Activated naive CD4-positive, alpha-beta T cell treated with anti-CD3 and anti-CD28 coated beads, Interleukin-2, amount 10 ng/mL, durations not matched to agents 7 days and 5 days (primary cell): ENCODE data around the gene PLA2G4E.

Source experiments
- CTCF ChIA-PET: fragments of 350-600 bp; sonication (Branson Sonifier 250); formaldehyde crosslinking; loops from one replicate; lab custom pipeline; 2021; ENCODE audit warnings: antibody characterized with exemption; lab: Charles Lee
- DNase-seq: peaks from one replicate; pipeline ENCODE4 v3.0.0-alpha.2; 2020
- H3K27ac Mint-ChIP-seq: one replicate; pipeline ENCODE4 v1.8.0; 2021; ENCODE audit warnings: mild to moderate bottlenecking, moderate library complexity, mixed read lengths
- H3K27me3 Mint-ChIP-seq: one replicate; pipeline ENCODE4 v1.8.0; 2021; ENCODE audit warnings: mild to moderate bottlenecking, mixed read lengths
- H3K36me3 Mint-ChIP-seq: one replicate; pipeline ENCODE4 v1.8.0; 2021; ENCODE audit warnings: mixed read lengths
- H3K4me1 Mint-ChIP-seq: one replicate; pipeline ENCODE4 v1.8.0; 2021; ENCODE audit warnings: mixed read lengths
- H3K4me3 Mint-ChIP-seq: one replicate; pipeline ENCODE4 v1.8.0; 2021; ENCODE audit warnings: mild to moderate bottlenecking, moderate library complexity, mixed read lengths
- H3K9me3 Mint-ChIP-seq: one replicate; pipeline ENCODE4 v1.8.0; 2021; ENCODE audit warnings: mixed read lengths

PLA2G4E gene

DNA sequence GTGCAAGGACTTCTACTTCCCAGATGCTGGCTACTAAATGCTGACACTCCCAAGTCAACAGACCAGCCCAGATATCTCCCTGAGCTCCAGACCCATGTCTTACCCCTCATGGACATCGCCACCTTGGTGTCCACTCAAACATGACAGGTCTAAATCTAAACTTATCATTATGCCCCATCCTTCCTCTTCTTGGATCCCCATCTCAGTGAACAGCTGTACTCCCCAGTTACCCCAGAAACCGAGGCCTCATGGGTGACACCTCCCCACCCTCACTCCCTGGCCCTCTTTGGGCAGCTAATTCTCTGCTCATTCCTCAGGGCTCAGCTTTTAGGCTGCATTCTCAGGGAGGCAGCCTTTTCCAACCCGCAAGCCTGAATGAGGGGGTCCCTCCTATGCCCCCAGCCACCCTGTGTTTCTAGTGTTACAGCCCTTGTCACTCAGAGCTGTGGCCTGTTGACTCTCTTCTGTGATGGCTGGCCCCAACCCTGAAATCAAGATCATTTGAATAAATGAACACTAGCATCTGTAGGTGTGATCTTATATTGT lies 53.8 kb downstream of the PLA2G4E start:
- peaks cover 51% of the 10 kb centered on the region for H3K4me1 Mint-ChIP-seq
- no peak for DNase-seq
- H3K27me3 Mint-ChIP-seq: no peaks in the 10 kb centered on the region
- no peaks in the 10 kb centered on the region for H3K9me3 Mint-ChIP-seq
- no peak overlapping the region for H3K4me3 Mint-ChIP-seq
- CTCF ChIA-PET: interaction anchor here (0.9 to 1.7 kb wide), 4 partner anchors 9 to 167 kb away, joined by 3 to 6 read pairs (median 4); no protein-coding TSS in a partner anchor
- H3K27ac Mint-ChIP-seq: no peak overlapping the region
- peaks cover 25% of the 10 kb centered on the region for H3K36me3 Mint-ChIP-seq

DNA sequence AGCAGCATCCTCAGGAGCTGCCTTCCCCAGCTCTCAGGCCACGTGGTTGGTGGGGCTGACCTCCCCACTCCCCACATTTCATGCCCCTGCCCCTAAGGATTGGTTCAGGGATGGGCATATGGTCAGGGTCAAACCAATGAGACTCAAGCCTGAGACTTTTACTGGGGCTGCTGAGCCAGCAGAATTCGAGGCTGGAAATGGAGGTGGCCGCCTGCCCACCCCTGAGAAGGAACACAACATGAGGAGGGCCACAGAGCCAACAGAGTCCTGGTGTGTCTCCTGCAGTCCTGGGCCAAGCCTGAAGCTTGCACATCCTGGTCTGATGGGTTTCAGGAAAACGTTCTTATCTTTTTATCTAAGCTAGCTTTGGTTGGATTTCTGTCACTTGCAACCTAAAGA lies 54.4 kb downstream of the PLA2G4E start:
- Mint-ChIP-seq H3K4me3 (no peak overlapping the region), H3K27me3 (no peaks in the 10 kb centered on the region), H3K27ac (no peak overlapping the region), H3K36me3 (peaks cover 26% of the 10 kb centered on the region), H3K4me1 (peaks cover 53% of the 10 kb centered on the region), H3K9me3 (no peaks in the 10 kb centered on the region)
- CTCF ChIA-PET: interaction anchor here (0.9 to 1.7 kb wide), 3 partner anchors 8 to 168 kb away, joined by 3 to 6 read pairs (median 5); no protein-coding TSS in a partner anchor
- no peak for DNase-seq

DNA sequence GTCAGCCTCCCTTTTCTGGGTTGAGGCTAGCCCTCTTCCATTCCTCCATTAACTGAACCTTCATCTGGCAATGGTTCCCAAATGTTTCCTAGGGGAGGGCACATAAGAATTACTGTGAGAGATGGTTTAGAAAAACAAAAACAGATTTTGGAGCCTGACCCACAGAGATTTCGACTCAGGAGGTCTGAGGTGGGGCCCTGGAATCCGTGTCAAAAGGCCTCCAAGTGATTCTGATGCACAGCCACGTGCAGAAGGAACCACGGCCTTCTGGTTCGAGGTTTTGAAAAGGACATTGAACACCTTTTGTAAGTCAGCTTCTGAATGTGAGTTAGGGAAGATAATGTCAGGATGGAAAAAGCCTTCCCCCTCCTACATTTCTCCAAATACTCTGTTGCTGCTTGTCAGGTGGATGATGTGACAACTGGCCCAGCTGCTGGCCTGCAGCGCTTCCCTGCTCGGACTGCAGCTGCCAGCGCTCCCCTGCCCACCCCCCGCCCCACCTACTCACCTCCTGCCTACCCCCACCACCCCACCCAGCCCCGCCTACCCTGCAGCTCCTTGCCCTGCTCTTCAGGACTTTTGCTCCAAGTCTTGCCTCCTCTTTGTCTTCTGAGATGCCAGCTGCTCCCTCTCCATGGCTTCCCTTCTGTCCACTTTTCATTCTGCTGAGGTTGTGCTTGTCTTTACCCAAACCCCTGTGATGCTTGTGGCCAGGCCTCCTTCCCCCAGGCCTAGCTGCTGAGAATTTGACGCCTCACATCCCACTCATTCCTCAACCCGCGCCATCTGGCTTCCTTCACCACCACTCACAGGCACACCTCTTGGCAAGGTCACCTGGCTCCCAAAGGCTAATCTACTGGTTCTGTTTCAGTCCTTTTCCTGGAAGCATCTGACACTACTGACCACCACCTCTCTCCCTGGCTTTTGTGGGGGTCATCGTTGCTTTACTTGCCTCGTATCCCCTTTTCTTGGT lies 55.1 kb downstream of the PLA2G4E start:
- Mint-ChIP-seq H3K36me3 (peaks cover 29% of the 10 kb centered on the region), H3K27me3 (no peaks in the 10 kb centered on the region), H3K4me3 (no peak overlapping the region), H3K27ac (no peak overlapping the region), H3K4me1 (peaks cover 52% of the 10 kb centered on the region), H3K9me3 (no peaks in the 10 kb centered on the region)
- CTCF ChIA-PET: interaction anchor here (1.3 to 1.7 kb wide), 2 partner anchors 8 to 26 kb away, joined by 5 to 6 read pairs; no protein-coding TSS in a partner anchor
- DNase-seq: no peak

DNA sequence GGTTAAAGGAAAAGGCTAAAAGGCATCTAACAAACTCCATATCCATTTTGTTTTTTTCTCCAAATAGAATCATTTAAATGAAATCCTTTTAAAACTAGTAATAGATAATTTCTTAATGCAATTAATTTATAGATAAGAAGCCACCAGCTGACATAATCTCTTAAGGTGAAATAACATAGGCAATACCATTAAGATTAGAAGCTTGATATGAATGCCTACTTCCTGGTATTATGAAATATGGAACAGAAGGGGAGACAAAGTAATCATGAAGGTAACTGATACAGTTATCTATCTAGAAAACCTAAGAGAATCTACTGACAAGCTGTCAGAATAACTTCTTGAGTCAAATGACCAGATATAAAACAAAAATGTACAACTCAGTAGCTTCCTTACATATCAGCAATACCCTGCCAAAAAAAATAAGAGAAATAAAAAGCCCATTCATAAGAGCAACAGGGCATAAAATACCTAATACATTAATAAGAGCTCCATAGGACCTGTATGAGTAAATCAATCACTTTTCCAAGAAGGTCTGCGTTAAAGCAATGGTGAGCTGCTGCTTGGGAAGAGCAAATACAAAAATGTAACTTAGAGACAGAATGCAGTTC lies 59.1 kb downstream of the PLA2G4E start:
- Mint-ChIP-seq H3K4me3 (no peak overlapping the region), H3K4me1 (peaks cover 34% of the 10 kb centered on the region), H3K27me3 (no peaks in the 10 kb centered on the region), H3K9me3 (no peaks in the 10 kb centered on the region), H3K36me3 (peaks cover 16% of the 10 kb centered on the region), H3K27ac (no peak overlapping the region)
- no peak for DNase-seq
- CTCF ChIA-PET: interaction anchor here (1.0 to 1.3 kb wide), 2 partner anchors 8 to 23 kb away, joined by 3 read pairs; no protein-coding TSS in a partner anchor

DNA sequence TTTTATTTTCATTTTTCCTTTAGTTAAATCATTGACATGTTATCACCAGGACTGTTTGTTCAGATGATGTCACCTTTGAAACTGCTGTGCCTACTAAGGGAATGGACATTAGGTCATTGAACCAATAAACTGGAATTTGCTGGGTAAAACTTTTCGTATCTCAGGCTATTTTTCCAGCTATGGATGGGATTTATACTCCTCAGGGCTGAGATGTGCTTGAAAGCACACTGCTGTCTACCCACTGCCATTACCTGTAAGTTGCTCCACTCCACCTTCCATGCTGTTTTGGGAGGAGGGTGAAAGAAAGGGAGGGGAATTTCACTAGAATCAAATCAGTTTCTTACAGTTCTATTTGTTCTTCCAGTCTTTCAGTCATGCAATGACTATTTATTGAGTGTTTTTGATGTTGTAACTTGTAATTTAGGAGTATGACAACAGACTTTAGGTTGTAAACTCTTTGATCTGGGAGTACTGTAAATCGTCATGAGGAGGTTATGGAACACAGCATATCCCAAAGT lies 59.8 kb downstream of the PLA2G4E start:
- CTCF ChIA-PET: interaction anchor here (1.0 to 1.3 kb wide), 2 partner anchors 9 to 23 kb away, joined by 3 read pairs; no protein-coding TSS in a partner anchor
- Mint-ChIP-seq H3K27me3 (no peaks in the 10 kb centered on the region), H3K27ac (no peak overlapping the region), H3K36me3 (peaks cover 15% of the 10 kb centered on the region), H3K9me3 (no peaks in the 10 kb centered on the region), H3K4me1 (peaks cover 30% of the 10 kb centered on the region), H3K4me3 (no peak overlapping the region)
- no peak for DNase-seq

DNA sequence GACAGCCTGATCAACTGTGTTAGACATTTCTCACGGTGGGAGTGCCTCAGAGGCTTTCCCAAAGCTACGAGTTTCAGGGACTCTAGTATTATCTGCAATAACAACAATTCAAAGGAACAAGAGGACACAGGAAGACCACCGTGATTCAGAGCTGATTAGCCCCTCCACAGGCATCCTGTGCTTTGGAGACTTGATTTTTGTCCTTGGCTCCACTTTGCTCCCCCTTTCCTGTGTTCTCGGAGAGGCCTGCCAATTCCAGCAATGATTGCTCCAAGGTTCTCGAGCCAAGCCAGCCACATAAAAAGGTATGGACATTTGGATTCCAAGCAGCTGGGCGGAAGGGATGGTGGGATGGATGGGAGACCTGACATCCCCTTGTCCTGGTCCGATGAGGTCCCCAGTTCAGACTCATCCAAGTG lies 62.8 kb downstream of the PLA2G4E start:
- Mint-ChIP-seq H3K27me3 (no peaks in the 10 kb centered on the region), H3K36me3 (peaks cover 12% of the 10 kb centered on the region), H3K27ac (no peak overlapping the region), H3K9me3 (no peaks in the 10 kb centered on the region), H3K4me1 (peaks cover 28% of the 10 kb centered on the region), H3K4me3 (no peak overlapping the region)
- CTCF ChIA-PET: interaction anchor here (1.2 to 2.9 kb wide), 4 partner anchors 9 to 53 kb away, joined by 3 to 12 read pairs (median 4); no protein-coding TSS in a partner anchor
- no peak for DNase-seq

DNA sequence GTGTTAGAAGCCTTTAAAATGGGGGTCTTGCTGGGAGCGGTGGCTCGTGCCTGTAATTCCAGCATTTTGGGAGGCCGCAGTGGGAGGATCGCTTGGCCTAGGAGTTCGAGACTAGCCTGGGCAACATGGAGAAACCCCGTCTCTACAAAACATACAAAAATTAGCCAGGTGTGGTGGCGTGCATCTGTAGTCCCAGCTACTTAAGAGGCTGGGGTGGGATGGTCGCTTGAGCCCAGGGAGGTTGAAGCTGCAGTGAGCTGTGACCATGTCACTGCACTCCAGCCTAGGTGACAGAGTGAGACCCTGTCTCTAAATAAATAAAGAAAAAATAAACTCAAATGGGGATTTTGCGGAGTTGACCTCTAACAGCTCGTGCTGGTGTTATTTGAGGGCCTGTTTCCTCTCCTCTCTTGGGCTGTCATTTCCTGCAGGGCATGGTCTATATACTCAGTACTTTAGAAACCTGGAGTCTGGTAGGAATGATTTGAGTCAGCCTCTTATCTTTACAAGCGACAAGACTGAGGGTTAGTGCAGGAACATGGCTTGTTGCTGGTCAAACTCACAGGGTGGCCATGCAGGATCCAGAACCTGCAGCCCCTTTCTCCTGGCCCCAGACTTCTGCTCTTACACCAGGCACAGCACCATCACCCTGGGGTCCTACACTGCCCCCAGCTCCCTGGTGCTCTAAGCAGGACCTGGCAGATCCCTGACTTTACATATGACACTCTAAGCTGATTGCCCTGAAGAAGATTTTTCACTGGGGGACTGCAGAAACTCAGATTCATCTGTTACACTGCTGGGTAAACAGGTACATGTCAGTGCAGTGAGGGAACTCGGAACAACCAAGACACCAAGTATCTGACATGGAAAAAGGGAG lies 63.6 kb downstream of the PLA2G4E start:
- H3K27me3 Mint-ChIP-seq: no peaks in the 10 kb centered on the region
- peaks cover 12% of the 10 kb centered on the region for H3K36me3 Mint-ChIP-seq
- H3K9me3 Mint-ChIP-seq: no peaks in the 10 kb centered on the region
- DNase-seq: no peak
- H3K4me1 Mint-ChIP-seq: peaks cover 28% of the 10 kb centered on the region
- H3K4me3 Mint-ChIP-seq: no peak overlapping the region
- CTCF ChIA-PET: interaction anchor here (1.2 to 2.9 kb wide), 4 partner anchors 10 to 53 kb away, joined by 3 to 12 read pairs (median 4); no protein-coding TSS in a partner anchor
- no peak overlapping the region for H3K27ac Mint-ChIP-seq

DNA sequence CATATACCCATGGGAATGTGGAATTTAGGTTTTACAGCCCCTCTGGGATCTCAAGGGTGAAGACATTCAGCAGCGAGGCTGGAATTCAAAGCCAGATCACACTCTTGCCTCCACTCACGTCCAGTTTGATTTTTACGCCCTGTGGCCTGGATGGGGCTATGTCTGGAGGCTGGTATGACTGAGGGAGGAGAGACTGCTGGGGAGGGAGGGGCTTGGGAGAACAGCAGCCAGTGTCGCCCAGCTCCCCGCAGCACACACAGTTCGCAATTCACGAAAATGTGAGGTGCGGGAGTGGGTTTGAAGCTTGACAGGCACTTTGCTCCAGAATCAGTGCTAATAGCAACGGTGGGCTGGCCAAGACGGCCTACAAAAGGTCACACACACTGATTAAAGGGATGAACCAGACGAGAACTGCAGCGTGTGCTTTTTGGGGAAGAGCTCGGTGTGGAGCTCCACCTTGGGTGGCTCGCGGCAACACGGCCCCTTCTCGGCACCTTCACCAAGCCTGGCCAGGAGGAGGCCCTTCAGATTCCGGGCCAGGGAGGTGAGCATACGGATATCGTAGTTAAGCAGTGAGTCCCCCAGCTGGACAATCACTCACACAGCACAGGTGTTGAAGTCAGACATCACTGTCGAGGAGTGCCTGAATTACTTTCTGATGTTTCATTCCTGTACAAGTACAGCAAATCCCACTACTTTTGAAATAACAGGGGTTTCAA lies 64.9 kb downstream of the PLA2G4E start:
- CTCF ChIA-PET: interaction anchor here (2.9 kb wide), 1 partner anchor 19 kb away, joined by 12 read pairs; no protein-coding TSS in a partner anchor
- H3K27ac Mint-ChIP-seq: no peak overlapping the region

DNA sequence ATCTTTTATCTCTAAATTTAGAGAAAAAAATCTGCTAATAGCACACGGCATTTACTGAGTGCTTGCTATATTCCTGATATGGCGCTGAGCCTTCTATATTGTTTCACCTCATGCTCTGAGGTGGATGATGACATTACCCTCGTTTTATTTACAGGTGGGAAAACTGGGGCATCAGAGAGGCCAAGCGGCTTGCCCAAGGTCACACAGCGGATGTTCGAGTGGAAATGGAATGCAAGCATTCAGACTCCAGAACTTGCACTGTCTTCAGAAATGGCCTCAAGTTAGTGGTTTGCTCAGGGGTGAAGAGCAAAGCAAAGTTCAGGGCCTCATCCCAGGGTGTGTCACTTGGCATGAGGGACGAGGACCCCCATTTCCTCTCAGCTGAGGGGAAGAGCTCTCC lies 65.7 kb downstream of the PLA2G4E start:
- peaks cover 20% of the 10 kb centered on the region for H3K4me1 Mint-ChIP-seq
- no peaks in the 10 kb centered on the region for H3K9me3 Mint-ChIP-seq
- no peaks in the 10 kb centered on the region for H3K27me3 Mint-ChIP-seq
- H3K36me3 Mint-ChIP-seq: peaks cover 10% of the 10 kb centered on the region
- CTCF ChIA-PET: no interaction called here
- H3K4me3 Mint-ChIP-seq: no peak overlapping the region
- no peak overlapping the region for H3K27ac Mint-ChIP-seq
- DNase-seq: no peak

More for the DNA sequence above, 64.9 kb downstream of the PLA2G4E start:
- Mint-ChIP-seq H3K9me3 (no peaks in the 10 kb centered on the region), H3K36me3 (peaks cover 10% of the 10 kb centered on the region), H3K4me3 (no peak overlapping the region), H3K27me3 (no peaks in the 10 kb centered on the region), H3K4me1 (peaks cover 22% of the 10 kb centered on the region)
- no peak for DNase-seq

DNA sequence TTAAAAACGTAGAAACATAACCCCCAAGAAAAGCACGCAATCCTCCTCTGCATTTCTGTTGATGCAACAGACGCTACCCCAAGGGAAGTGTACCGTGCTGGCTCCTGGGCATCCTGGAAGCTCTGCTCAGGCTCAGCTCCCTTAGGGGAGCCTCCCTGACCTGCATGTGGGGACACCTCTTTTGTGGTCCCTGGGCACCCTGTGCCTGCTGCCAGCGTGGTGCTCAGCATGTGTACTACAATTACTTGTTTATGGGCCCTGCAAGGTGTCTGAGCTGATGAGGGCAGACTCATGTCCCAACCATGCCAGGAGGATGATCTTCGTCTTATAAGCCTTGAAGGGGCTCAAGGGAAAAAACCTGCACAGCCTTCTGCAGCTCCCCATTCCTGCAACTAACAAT lies 66.8 kb downstream of the PLA2G4E start:
- peaks cover 20% of the 10 kb centered on the region for H3K4me1 Mint-ChIP-seq
- no peak overlapping the region for H3K4me3 Mint-ChIP-seq

DNA sequence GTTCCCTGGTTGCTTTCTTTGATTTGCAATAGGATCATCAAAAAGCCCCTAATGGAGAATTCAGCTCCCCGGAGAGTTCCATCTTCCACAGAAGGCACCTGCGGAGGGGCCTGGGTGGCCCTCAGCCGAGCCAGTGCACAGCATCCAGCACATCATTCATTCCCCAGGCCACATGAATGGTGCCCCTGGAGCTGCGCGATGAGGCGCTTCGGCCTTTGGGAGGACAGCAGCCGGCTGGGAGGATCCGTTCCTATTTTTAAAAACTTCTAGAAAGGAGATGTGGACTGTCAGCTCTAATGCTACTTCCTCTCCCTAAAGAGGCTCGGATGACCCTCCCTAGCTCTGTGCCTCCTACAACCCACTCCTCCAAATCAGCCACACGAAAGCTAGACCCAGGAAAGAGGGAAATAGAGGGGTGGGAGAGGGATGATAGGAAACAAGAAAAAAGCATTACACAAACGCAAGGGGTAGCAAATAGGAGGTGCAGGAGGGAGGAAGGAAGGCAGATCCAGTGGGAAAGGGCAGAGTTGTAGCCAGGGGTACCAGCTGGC lies 68.8 kb downstream of the PLA2G4E start:
- Mint-ChIP-seq H3K36me3 (peaks cover 8% of the 10 kb centered on the region), H3K27ac (peak overlapping the region; percentile 62), H3K4me1 (peaks cover 10% of the 10 kb centered on the region), H3K27me3 (no peaks in the 10 kb centered on the region), H3K9me3 (no peaks in the 10 kb centered on the region), H3K4me3 (no peak overlapping the region)
- CTCF ChIA-PET: interaction anchor here (1.7 kb wide), 1 partner anchor 16 kb away, joined by 3 read pairs; no protein-coding TSS in a partner anchor
- DNase-seq: no peak

More for the DNA sequence above, 66.8 kb downstream of the PLA2G4E start:
- DNase-seq: no peak
- Mint-ChIP-seq H3K27me3 (no peaks in the 10 kb centered on the region), H3K36me3 (peaks cover 10% of the 10 kb centered on the region), H3K9me3 (no peaks in the 10 kb centered on the region), H3K27ac (no peak overlapping the region)
- CTCF ChIA-PET: no interaction called here

DNA sequence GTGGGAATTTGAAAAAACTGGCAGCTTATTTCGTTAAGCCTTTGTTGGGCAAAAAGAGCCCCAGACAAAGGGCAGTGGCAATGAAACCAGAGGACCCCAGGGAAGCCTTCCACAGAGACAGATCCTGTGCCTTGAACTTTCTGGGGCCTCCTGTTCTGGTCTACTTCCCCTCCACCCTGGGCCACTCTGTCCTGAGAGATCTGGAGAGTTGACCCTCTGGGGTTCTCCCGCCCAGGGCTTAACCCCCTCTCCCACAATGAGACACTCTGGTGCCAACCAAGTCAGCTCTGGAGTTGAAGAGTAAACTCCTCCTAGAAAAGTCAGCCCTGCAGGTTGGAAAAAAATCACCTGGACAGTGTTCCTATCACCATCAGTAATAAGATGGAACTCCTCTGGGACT lies 69.3 kb downstream of the PLA2G4E start:
- Mint-ChIP-seq H3K9me3 (no peaks in the 10 kb centered on the region), H3K4me1 (peaks cover 5% of the 10 kb centered on the region), H3K27me3 (no peaks in the 10 kb centered on the region), H3K4me3 (no peak overlapping the region), H3K27ac (no peak overlapping the region), H3K36me3 (peaks cover 8% of the 10 kb centered on the region)
- DNase-seq: no peak
- CTCF ChIA-PET: interaction anchor here (1.7 kb wide), 1 partner anchor 16 kb away, joined by 3 read pairs; no protein-coding TSS in a partner anchor
